Measurements from ENCODE around the gene SUMO4.

GRCh38 chr6:149431905-149432775 is 32.1 kb downstream of the SUMO4 start:
- peak; percentile 86 to 95 (median 92) for TF ChIP-seq CTCF (IDR thresholded peaks at IDR 0.05)
- peak in 1 of 2 donors; percentile 14 for TF ChIP-seq POLR2A (IDR thresholded peaks at IDR 0.05)
